Measurements from ENCODE around the gene CALM1.

Gene CALM1

GRCh38 chr14:90375934-90376333 lies 20.9 kb upstream of the CALM1 start (continued):
- TF ChIP-seq, protein P1, sequence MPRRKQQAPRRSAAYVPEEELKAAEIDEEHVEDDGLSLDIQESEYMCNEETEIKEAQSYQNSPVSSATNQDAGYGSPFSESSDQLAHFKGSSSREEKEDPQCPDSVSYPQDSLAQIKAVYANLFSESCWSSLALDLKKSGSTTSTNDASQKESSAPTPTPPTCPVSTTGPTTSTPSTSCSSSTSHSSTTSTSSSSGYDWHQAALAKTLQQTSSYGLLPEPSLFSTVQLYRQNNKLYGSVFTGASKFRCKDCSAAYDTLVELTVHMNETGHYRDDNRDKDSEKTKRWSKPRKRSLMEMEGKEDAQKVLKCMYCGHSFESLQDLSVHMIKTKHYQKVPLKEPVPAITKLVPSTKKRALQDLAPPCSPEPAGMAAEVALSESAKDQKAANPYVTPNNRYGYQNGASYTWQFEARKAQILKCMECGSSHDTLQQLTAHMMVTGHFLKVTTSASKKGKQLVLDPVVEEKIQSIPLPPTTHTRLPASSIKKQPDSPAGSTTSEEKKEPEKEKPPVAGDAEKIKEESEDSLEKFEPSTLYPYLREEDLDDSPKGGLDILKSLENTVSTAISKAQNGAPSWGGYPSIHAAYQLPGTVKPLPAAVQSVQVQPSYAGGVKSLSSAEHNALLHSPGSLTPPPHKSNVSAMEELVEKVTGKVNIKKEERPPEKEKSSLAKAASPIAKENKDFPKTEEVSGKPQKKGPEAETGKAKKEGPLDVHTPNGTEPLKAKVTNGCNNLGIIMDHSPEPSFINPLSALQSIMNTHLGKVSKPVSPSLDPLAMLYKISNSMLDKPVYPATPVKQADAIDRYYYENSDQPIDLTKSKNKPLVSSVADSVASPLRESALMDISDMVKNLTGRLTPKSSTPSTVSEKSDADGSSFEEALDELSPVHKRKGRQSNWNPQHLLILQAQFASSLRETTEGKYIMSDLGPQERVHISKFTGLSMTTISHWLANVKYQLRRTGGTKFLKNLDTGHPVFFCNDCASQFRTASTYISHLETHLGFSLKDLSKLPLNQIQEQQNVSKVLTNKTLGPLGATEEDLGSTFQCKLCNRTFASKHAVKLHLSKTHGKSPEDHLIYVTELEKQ (tag by site-specific recombination; IDR thresholded peaks at IDR 0.05; ENCODE audit: borderline replicate concordance): peak; percentile 45; the same call in 1 of the 2 replicates
- TF ChIP-seq ZNF2 (tag by site-specific recombination; IDR thresholded peaks at IDR 0.05) (peak; percentile 64; the same call in 1 of the 2 replicates), WT1 (tag by site-specific recombination; IDR thresholded peaks at IDR 0.05) (0 out of 2 replicates have a peak, but pooled peaks have one; percentile 22), ELK4 (IDR thresholded peaks at IDR 0.05; ENCODE audit: borderline replicate concordance, low read depth, low read length) (no peak), ZBTB44 (tag by site-specific recombination; IDR thresholded peaks at IDR 0.05) (peak; percentile 89), BCL11A (tag by site-specific recombination; IDR thresholded peaks at IDR 0.05; ENCODE audit: low read depth) (peak; percentile 72), BCL6B (tag by site-specific recombination; IDR thresholded peaks at IDR 0.05) (peak; percentile 44; the same call in 1 of the 2 replicates), ZNF366 (tag by site-specific recombination; conservative IDR thresholded peaks at IDR 0.05) (0 out of 2 replicates have a peak, but pooled peaks have one; percentile 33), ZNF473 (tag by site-specific recombination; IDR thresholded peaks at IDR 0.05) (no peak), ZNF600 (tag by site-specific recombination; IDR thresholded peaks at IDR 0.05) (peak; percentile 54; the same call in 1 of the 2 replicates), TRIM28 (IDR thresholded peaks at IDR 0.05; ENCODE audit: borderline replicate concordance, low read length) (peak; percentile 40; the same call in 1 of the 2 replicates), ZNF544 (tag by site-specific recombination; IDR thresholded peaks at IDR 0.05) (no peak), INSM2 (tag by site-specific recombination; IDR thresholded peaks at IDR 0.05) (0 out of 2 replicates have a peak, but pooled peaks have one; percentile 22)
- TF ChIP-seq, protein P2, sequence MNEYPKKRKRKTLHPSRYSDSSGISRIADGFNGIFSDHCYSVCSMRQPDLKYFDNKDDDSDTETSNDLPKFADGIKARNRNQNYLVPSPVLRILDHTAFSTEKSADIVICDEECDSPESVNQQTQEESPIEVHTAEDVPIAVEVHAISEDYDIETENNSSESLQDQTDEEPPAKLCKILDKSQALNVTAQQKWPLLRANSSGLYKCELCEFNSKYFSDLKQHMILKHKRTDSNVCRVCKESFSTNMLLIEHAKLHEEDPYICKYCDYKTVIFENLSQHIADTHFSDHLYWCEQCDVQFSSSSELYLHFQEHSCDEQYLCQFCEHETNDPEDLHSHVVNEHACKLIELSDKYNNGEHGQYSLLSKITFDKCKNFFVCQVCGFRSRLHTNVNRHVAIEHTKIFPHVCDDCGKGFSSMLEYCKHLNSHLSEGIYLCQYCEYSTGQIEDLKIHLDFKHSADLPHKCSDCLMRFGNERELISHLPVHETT (tag by site-specific recombination; IDR thresholded peaks at IDR 0.05): peak; percentile 56; the same call in 1 of the 2 replicates

DNA sequence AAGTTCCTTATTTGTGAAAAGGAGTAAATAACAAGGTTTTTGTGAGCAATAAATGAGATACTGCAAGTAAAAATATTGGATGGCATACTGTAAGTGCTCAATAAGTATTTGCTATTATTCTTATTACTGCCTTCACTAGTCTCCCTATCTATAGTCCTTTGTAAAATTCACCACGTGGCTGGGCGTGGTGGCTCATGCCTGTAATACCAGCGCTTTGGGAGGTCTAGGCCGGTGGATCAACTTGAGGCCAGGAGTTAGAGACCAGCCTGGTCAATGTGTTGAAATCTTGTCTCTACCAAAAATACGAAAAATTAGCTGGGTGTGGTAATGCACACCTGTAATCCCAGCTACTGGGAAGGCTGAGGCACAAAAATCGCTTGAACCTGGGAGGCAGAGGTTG lies 18.6 kb upstream of the CALM1 start:
- CTCF ChIA-PET: interaction anchor here (0.7 to 1.2 kb wide), 2 partner anchors 9 to 228 kb away, joined by 3 to 4 read pairs; no protein-coding TSS in a partner anchor
- H3K4me1 ChIP-seq (ENCODE audit: control insufficient read depth, insufficient read depth, low read length): peaks cover 13% of the 10 kb centered on the region
- no peak overlapping the region for H3K27ac ChIP-seq (ENCODE audit: extremely low read depth, low read depth, low read length)
- POLR2A ChIA-PET: no interaction called here
- H3K4me3 ChIP-seq (ENCODE audit: low read depth, low read length): no peak overlapping the region
- no peaks in the 10 kb centered on the region for H3K36me3 ChIP-seq (ENCODE audit: control insufficient read depth in 2 of 2, insufficient read depth in 1 of 2, low read length in 2 of 2)
- no peaks in the 10 kb centered on the region for H3K9me3 ChIP-seq (ENCODE audit: control insufficient read depth, insufficient read depth, low read depth, low read length)
- TF ChIP-seq ZNF549 (tag by site-specific recombination; IDR thresholded peaks at IDR 0.05): no peak
- TF ChIP-seq ZNF324 (tag by site-specific recombination; IDR thresholded peaks at IDR 0.05): no peak
- TF ChIP-seq ZNF157 (tag by site-specific recombination; IDR thresholded peaks at IDR 0.05): no peak
- TF ChIP-seq, protein P3, sequence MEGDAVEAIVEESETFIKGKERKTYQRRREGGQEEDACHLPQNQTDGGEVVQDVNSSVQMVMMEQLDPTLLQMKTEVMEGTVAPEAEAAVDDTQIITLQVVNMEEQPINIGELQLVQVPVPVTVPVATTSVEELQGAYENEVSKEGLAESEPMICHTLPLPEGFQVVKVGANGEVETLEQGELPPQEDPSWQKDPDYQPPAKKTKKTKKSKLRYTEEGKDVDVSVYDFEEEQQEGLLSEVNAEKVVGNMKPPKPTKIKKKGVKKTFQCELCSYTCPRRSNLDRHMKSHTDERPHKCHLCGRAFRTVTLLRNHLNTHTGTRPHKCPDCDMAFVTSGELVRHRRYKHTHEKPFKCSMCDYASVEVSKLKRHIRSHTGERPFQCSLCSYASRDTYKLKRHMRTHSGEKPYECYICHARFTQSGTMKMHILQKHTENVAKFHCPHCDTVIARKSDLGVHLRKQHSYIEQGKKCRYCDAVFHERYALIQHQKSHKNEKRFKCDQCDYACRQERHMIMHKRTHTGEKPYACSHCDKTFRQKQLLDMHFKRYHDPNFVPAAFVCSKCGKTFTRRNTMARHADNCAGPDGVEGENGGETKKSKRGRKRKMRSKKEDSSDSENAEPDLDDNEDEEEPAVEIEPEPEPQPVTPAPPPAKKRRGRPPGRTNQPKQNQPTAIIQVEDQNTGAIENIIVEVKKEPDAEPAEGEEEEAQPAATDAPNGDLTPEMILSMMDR (tag by site-specific recombination; IDR thresholded peaks at IDR 0.05): no peak
- no peak for TF ChIP-seq ZNF140 (tag by site-specific recombination; IDR thresholded peaks at IDR 0.05)
- no peak for TF ChIP-seq ZNF184 (tag by site-specific recombination; IDR thresholded peaks at IDR 0.05)
- TF ChIP-seq ZNF510 (tag by site-specific recombination; IDR thresholded peaks at IDR 0.05; ENCODE audit: insufficient replicate concordance): no peak
- TF ChIP-seq, protein P4, sequence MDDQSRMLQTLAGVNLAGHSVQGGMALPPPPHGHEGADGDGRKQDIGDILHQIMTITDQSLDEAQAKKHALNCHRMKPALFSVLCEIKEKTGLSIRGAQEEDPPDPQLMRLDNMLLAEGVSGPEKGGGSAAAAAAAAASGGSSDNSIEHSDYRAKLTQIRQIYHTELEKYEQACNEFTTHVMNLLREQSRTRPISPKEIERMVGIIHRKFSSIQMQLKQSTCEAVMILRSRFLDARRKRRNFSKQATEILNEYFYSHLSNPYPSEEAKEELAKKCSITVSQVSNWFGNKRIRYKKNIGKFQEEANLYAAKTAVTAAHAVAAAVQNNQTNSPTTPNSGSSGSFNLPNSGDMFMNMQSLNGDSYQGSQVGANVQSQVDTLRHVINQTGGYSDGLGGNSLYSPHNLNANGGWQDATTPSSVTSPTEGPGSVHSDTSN (CRISPR knock-in tag; IDR thresholded peaks at IDR 0.05): no peak
- TF ChIP-seq KLF8 (tag by site-specific recombination; IDR thresholded peaks at IDR 0.05): no peak

Data from HEK293 (cell line).